NCI-H446 treated with DMSO at 0.1 percent for 48 hours (cell line): ENCODE measurements around the gene ZNF614.
"Not testable (repeated sequence)": the region's sequence is repeated elsewhere in the genome, so short reads cannot be mapped to it uniquely, and the experiment has no call there.

Experiments used
- DNase-seq: peaks from one replicate; lab custom pipeline; 2025; lab: John Stamatoyannopoulos, UW

ZNF614 gene

DNA sequence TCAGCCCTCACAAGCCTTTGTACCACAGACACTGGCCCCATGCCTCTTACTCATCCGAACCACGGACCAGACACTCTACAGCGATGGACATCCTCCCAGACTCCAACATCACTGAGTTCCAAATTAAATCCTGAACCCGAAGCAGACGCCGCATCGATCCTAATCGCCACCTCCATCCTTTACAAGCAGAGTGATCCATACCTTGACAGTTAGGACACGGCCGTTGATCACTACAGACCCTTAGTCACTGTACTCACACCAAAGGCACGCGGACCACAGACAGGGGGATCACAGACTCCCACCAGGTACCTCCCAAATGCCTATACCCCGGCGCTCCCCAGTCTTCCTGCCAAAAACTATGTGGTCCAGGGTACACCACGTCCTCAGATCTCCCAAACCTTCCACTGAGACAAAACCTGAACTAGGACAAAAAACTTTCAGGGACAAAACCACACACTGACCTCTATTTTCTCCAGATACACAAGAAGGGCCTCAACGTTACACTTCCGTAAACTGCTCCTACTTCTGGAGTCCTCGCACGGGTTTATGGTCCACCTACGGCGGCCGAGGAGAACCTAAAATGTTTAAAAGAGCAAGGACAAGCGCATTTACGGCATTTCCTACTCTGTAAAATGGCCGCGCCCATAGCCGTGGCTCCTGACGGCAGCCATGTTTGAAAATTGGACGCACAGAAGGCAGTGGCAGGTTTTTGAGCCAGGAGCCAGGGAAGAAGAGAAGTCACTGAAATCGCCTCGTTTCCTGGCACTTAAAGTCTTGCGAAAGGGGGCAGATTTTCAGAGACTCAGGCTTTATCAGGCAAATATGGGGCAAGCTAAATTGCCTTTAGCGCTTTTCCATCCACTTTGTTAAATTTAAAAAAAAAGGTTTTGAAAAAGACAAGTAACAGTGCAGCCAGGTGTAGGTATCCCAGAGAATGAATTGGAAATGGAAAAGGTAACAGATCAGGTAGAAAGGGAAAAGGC lies 41.6 kb downstream of the ZNF614 start, which contains the start of gene ZNF350:
TSS of gene ZNF350 (minus strand) at position 532 of the 983 bp plus-strand sequence. CDS start 12,480 bp downstream, outside the sequence.
- DNase-seq: peak; percentile 83

GRCh38 chr19:51983361-51983760 lies 44.8 kb downstream of the ZNF614 start:
- no peak for DNase-seq

DNA sequence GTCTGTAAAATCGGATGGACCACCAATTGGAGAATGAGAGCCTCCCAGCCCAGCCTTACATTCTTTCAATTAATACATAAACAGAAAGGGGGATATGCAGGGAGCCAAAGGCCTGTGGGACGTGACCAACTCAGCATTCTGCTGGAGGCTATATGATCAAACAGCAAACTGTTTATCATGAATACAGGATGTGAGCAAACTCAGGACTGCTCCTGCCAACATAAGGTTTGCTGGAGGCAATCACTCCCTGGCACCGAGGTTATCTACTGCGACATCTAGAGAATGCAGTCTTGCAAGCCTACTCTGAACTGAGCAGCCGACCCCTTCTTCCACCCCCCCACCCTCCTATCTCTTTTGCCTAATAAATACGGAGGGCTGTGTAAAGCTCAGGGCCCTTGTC lies 47.3 kb downstream of the ZNF614 start:
- DNase-seq: not testable (repeated sequence)

DNA sequence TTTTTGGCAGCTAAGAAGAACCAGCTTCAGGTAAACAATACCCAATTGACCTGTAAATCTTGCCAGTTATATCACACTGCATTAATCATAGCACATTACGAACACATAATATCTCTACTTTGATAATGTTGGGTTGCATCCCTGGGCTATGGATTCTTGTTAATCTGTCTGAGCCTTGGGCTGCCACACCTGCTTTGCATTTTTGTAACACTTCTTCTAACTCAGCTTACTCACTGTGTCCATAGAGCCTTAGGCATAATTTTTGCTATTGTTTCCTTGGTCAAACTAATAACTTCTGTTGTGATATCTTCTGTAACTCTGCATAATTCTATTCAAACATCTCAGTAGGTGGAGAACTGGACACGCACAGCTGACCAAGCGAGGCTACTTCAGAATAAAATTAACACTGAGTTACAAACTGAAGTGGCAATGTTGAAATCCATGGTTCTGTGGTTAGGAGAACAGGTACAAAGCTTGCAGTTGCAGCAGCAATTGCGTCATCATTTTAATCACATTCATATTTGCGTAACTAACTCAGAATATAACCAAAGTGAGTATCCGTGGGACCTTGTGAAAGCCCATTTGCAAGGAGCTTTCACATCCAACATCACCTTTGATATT lies 48.0 kb downstream of the ZNF614 start:
- no peak for DNase-seq

DNA sequence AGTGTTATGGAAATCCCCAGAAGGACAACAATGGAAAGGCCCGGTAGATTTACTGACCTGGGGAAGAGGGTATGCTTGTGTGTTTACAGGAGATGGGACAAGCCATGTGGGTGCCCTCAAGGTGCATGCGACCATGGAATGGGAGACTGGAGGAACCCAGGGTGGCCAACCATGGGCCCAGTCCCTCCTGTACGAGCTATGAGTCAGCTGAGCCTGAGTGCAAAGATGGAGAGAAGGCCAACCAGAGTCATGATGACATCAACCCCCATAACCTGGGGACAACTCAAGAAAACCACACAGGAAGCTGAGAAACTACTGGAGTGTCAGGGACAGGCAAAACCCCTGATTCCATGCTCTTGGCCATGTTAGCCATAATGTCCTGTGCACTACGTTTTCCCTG lies 49.3 kb downstream of the ZNF614 start:
- DNase-seq: no peak

GRCh38 chr19:51977346-51977745 lies 50.8 kb downstream of the ZNF614 start:
- DNase-seq: no peak

GRCh38 chr19:51976852-51977251 lies 51.3 kb downstream of the ZNF614 start:
- DNase-seq: no peak

DNA sequence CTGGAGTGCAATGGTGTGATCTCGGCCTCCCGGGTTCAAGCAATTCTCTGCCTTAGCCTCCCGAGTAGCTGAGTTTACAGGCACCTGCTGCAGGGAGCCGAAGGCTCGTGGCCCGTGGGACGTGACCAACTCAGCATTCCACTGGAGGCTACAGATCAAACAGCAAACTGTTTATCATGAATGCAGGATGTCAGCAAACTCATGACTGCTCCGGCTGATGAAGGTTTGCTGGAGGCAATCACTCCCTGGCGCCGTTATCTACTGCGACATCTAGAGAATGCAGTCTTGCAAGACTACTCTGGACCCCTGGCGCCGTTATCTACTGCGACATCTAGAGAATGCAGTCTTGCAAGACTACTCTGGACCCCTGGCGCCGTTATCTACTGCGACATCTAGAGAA lies 52.4 kb downstream of the ZNF614 start:
- not testable (repeated sequence) for DNase-seq

- DNase-seq: no peak
Observed at GRCh38 chr19:51971624-51972023, 56.6 kb downstream of the ZNF614 start.

DNA sequence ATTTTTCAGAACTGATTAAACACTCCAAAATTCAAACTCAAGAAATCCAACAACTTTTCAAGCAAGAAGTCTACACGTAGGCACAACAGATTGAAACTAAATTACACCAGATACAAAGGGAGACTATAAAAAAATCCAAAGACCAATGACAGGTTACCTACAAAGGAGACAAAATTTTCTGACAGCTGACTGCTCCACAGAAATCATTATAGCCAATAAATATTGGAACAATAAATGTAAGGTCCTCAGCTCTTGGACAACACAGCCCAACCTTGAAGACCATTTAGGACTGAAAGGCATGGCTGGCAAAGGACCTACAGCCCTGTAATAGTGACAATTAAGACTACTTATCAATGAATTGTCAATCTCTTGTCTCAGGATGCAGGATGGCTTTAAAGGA lies 57.5 kb downstream of the ZNF614 start:
- no peak for DNase-seq

DNA sequence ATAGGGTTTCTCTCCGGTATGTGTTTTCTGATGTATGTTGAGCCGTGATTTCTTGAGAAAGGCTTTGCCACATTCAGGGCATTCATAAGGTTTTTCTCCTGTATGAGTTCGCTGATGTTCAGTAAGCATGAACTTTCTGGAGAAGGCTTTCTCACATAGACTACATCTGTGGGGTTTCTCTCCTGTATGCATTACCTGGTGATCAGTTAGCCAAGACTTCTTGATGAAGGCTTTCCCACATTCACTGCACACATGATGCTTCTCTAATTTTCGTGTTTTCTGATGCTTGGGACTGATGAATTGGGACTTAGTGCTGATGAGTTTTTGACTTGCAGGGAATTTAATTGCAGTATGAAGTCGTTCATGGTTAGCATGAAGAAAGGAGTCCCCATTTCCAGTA lies 62.6 kb downstream of the ZNF614 start:
- no peak for DNase-seq
